NCI-H2171 treated with DMSO at 0.1 percent for 48 hours (cell line): ENCODE results near the gene NR4A1.
A peak's percentile ranks its signal among the peaks of the same experiment; 100 is the strongest.

Experiments used
- DNase-seq: peaks from one replicate; lab custom pipeline; 2025; lab: John Stamatoyannopoulos, UW

The NR4A1 gene

DNA sequence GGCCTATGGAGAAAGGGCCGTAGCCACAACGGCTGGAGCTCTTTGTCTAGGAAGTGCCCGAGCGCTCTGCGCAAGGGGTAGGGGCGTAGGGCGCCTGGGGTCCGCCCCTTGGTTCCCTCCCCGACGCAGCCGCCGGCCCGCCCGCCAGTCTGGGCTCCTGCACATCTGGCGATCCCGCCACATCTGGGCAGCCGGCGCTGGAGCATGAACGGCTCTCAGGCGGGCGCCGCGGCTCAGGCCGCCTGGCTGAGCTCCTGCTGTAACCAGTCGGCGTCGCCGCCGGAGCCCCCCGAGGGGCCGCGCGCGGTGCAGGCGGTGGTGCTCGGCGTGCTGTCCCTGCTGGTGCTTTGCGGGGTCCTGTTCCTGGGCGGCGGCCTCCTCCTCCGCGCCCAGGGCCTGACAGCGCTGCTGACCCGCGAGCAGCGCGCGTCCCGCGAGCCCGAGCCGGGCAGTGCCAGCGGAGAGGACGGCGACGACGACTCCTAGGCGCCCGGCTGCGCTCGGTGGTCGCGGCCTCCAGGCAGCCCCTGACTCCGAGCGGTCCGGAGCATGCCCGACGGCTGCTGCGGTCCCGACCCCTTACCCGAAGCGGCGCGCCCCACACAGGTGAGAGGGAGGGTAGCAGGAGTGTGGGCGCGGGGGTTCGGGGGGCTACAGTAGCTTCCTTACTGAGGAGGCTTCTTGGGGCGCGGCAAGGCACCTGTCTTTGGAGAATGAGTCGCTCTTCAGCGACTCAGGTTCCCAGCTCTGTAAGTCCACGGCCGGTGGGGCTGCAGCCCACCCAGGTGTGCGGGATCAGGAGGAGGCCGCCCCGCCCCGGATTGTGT is 28.5 kb downstream of the NR4A1 start, which contains the start of gene SMIM41:
TSS of gene SMIM41 (plus strand) at position 129 of the 827 bp plus-strand sequence. CDS start at position 205, 76 bp downstream.
- no peak for DNase-seq

DNA sequence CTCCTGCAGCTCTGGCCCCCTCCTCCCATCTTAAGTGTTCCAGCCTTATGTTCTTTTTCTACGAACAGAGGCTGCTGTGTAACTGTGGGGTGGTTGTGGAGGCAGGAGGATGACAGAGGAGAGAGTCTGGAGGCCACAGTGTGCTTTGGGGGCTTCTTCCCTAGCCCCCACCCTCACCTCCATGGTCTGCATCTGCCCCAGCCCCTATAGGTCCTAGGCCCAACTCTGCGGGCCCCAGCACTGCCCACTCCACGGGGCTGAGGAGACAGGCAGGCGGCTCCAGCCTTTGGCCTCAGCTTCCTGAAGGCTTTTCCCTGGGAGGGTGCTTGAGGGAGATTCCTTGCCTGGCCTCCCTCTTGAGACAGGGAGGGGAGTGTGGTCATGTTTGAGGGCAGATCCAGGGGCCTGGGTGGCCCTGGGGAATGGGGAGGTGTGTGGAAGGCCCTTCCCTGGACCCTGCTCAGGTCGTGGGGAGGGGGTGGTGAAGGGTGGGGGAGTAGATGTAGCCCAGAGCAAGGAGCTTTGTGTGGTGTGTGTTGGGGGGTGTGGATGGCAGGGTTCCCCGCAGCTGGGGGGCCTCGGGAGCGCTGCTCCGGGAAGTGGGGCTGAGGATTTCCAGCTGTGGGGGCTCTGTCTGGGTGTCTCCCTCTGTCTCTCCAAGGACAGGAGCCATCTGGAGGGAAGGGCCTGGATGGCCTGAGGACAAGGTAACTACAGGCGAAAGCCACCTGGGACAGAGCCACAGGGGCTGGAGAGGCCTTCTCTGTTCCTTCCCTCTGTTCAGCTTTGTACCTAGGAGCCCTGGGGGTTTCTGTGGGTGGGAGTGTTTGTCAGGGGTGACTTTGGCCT is 29.4 kb downstream of the NR4A1 start:
- DNase-seq, result no peak

GRCh38 chr12:52081263-52081733 is 30.1 kb downstream of the NR4A1 start:
- DNase-seq, result peak; percentile 71

GRCh38 chr12:52082026-52082668 is 30.9 kb downstream of the NR4A1 start:
- DNase-seq, result no peak

DNA sequence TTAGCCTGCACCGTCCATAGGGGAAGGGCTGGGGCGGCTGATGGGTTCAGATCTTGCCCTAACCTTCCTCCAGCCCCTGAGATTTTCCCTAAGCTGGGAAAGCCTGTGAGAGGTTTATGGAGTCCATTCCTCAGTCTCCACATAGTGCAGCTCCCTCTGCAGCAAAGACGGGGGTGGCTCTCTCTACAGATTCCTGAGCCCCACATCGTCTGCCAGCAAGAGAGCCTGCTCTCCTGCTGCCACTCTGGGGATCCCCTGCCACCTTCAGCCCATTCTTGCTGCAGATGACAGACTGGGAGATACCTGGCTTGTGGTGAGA is 31.4 kb downstream of the NR4A1 start:
- DNase-seq, result no peak

GRCh38 chr12:52082988-52083637 is 31.9 kb downstream of the NR4A1 start:
- peak; percentile 64 for DNase-seq

GRCh38 chr12:52083638-52083996 is 32.4 kb downstream of the NR4A1 start:
- DNase-seq, result no peak

GRCh38 chr12:52084491-52085231 is 33.4 kb downstream of the NR4A1 start:
- no peak for DNase-seq

DNA sequence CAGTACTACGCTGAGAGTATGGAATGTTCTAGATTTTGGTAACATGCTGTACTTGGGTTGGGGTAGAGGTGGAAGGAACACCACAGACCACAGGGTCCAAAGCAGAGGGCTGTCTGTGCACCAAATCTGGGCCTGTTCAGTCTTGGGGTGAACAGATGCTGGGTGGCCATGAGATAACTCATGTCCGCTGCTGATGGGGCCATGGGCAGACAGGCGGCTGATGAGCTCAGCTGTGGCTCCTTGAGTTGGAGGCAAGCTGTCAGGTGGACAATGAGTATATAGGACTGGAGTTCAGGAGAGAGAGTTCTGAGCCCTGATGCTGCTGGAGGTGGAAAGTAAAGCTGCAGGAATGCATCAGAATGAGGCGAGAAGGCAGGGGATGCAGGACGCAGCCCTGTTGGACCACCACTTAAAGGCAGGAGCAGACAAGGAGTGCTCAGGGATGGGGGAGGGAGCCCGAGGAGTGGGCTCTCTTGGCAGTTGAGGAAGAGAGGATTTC is 34.5 kb downstream of the NR4A1 start:
- no peak for DNase-seq

DNA sequence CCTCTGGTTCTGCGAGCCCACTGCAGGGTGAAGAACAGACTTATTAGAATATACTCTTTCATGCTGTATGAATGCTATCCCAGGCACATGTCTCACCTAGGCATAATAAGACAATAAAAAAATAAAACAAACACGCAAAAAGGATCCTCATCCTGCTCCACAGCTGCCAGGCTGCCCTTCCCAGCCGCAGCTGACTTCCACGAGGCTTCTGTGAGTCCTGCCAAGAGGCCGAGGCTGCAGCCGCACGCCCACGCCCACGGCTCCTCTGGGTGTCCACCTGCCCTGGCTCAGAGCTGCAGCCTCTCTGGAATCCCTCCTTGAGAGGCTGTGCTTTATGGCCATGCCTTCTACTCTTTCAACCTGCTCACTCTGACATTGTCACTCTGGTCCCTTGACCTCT is 35.1 kb downstream of the NR4A1 start:
- DNase-seq, result no peak

- DNase-seq, result no peak
These were observed 35.9 kb downstream of the NR4A1 start for GRCh38 chr12:52086944-52087835.

GRCh38 chr12:52087961-52088820 is 36.9 kb downstream of the NR4A1 start:
- DNase-seq, result peak; percentile 94

- DNase-seq, result no peak
These were observed 38.2 kb downstream of the NR4A1 start for GRCh38 chr12:52089491-52089890.

GRCh38 chr12:52090291-52090690 is 39.0 kb downstream of the NR4A1 start:
- DNase-seq, result no peak

DNA sequence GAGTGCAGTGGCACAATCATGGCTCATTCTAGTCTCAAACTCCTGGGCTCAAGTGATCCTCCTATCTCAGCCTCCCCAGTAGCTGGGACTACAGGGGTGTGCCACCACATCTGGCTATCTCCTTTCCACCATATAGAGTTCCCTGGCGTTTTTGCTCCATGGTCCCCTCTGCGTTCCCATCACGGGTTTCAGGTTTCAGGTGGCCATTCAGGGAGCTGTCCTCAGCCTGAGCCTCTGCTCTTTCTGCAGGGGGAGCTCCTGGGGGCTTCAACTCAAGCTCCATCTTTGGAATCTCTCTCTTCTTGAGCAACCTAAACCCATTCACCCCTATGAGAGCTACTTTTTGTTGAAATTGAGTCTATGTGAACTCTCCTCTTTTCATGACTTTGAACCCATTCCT is 39.8 kb downstream of the NR4A1 start:
- no peak for DNase-seq

DNA sequence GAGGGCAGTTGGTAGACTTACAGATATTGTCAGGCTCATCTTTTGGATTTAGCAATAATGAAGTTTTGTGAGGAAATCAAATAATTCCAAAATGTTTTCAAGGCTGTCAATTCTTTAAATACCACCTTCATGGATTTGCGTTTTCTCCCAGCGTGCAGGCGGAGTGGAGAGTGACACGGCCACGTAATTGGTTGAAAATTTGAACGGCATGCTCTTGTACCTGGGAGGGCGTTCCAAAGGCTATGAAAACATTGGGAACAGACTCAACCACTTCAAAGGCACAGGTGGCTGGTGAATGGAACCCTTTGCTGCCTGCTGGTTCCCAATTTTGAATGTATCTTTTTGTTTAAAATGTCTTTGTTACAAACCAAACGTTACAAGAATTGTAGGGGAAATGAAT is 40.6 kb downstream of the NR4A1 start:
- no peak for DNase-seq

- no peak for DNase-seq
These were observed 42.1 kb downstream of the NR4A1 start for GRCh38 chr12:52093346-52093745.

DNA sequence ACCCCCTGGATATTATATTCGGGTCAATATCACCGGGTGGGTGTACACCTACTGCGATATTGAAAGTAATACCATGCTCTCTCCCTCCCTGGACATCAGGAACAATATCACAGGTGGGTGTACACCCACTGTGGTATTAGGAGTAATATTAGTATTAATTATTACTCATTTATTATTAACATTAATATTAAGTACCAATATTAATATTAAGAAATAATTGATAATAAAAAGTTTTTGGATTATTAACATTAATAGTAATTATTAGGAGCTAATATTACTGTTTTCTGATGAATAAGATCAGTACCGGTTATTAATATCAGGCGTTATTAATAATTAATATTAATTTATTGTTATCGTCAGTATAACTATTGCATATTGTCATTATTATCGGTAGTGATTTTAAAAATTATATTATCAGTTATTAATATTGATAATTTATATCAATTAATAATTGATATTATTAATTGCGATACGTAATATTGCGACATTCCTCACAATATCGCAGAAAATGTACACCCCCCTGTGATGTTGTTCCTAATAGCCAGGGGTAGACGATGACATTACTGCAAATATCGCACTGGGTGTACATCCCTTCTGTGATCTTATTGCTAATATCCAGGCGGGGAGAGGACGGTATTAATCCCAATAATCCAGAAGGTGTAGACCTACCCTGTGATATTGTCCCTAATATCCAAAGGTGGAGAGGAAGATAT is 45.2 kb downstream of the NR4A1 start:
- DNase-seq, result no peak
